Common myeloid progenitor, CD34-positive (primary cell): ENCODE results near the gene HADHA.

ENCODE experiments used
- CTCF ChIA-PET: fragments of 350-600 bp; sonication (Branson Sonifier 250); formaldehyde crosslinking; loops from one replicate; lab custom pipeline; 2021; ENCODE audit warnings: antibody characterized with exemption; lab: Charles Lee
- POLR2A ChIA-PET: fragments of 350-600 bp; sonication (Branson Sonifier 250); formaldehyde crosslinking; loops from one replicate; lab custom pipeline; 2021; ENCODE audit warnings: antibody characterized with exemption; lab: Charles Lee
- DNase-seq, 3 donors: peaks; one replicate each; pipeline versions ENCODE4 v3.0.0 to v3.0.0-alpha.2; 2013
- H3K27ac ChIP-seq, 2 experiments: 1 replicate in 1 of 2; 2 replicates in 1 of 2; pipeline ENCODE4 v1.7.0; 2013; ENCODE audit warnings: inconsistent platforms in 2 of 2, low read length in 2 of 2, mild to moderate bottlenecking in 2 of 2, low read depth in 1 of 2, moderate library complexity in 1 of 2; ENCODE audit not compliant: severe bottlenecking in 2 of 2, insufficient read depth in 1 of 2, poor library complexity in 1 of 2
- H3K27me3 ChIP-seq, 5 experiments: replicated peaks in 2 of 5; 1 replicate in 3 of 5; 2 replicates in 2 of 5; pipeline versions ENCODE4 v1.6.1 to v1.7.0; 2013; ENCODE audit warnings: low read length in 4 of 5, mild to moderate bottlenecking in 2 of 5, moderate library complexity in 2 of 5, inconsistent platforms in 1 of 5; ENCODE audit not compliant: insufficient read depth in 5 of 5, control insufficient read depth in 4 of 5
- H3K36me3 ChIP-seq, 4 experiments: 1 replicate in 2 of 4; 2 replicates in 2 of 4; pipeline versions ENCODE4 v1.6.1 to v1.7.0; 2013; ENCODE audit warnings: low read length in 3 of 4, control low read depth in 1 of 4, mild to moderate bottlenecking in 1 of 4; ENCODE audit not compliant: control insufficient read depth in 4 of 4, insufficient read depth in 4 of 4
- H3K4me1 ChIP-seq, 4 experiments: 1 replicate in 3 of 4; 2 replicates in 1 of 4; pipeline versions ENCODE4 v1.6.1 to v1.7.1; 2013; ENCODE audit warnings: low read length in 3 of 4, mild to moderate bottlenecking in 3 of 4, control low read depth in 1 of 4, inconsistent platforms in 1 of 4, moderate library complexity in 1 of 4; ENCODE audit not compliant: control insufficient read depth in 4 of 4, insufficient read depth in 4 of 4; ENCODE audit errors: control extremely low read depth in 1 of 4
- H3K4me3 ChIP-seq, 7 experiments: 1 replicate in 4 of 7; 2 replicates in 3 of 7; pipeline versions ENCODE4 v1.5.1 to v1.7.0; 2013; ENCODE audit warnings: mild to moderate bottlenecking in 7 of 7, low read length in 6 of 7, moderate library complexity in 6 of 7, inconsistent platforms in 2 of 7, low read depth in 2 of 7, control low read depth in 1 of 7; ENCODE audit not compliant: insufficient read depth in 4 of 7, control insufficient read depth in 1 of 7; ENCODE audit errors: extremely low read depth in 1 of 7
- H3K9me3 ChIP-seq, 5 experiments: 1 replicate in 4 of 5; 2 replicates in 1 of 5; pipeline versions ENCODE4 v1.6.1 to v1.7.1; 2013; ENCODE audit warnings: low read length in 4 of 5, mild to moderate bottlenecking in 2 of 5, inconsistent platforms in 1 of 5, low read depth in 1 of 5, moderate library complexity in 1 of 5; ENCODE audit not compliant: control insufficient read depth in 4 of 5, insufficient read depth in 2 of 5; ENCODE audit errors: control extremely low read depth in 1 of 5
- WGBS: methylation state at CpG from one replicate; pipeline ENCODE4 v1.1.5; 2013; ENCODE audit not compliant: insufficient coverage; 5-methylcytosine and 5-hydroxymethylcytosine counted together

Gene HADHA

GRCh38 chr2:26189123-26189522 is 55.3 kb downstream of the HADHA start:
- Histone ChIP-seq H3K27ac (no peak overlapping the region), H3K4me1 (peaks cover 0 to 12% (median 10%) of the 10 kb centered on the region in 4 experiments), H3K36me3 (peaks cover 5 to 39% (median 26%) of the 10 kb centered on the region in 4 experiments), H3K27me3 (peaks cover 0 to 6% (median 0%) of the 10 kb centered on the region in 5 experiments), H3K4me3 (no peak overlapping the region), H3K9me3 (no peaks in the 10 kb centered on the region)
- ChIA-PET POLR2A (no interaction called here), CTCF (interaction anchor here (1.8 to 2.4 kb wide), 2 partner anchors 11 to 17 kb away, joined by 5 to 6 read pairs; no protein-coding TSS in a partner anchor)
- 95% methylated on average over 3 of the region's 4 CpGs for WGBS
- DNase-seq, result no peak

GRCh38 chr2:26187537-26188104 is 56.8 kb downstream of the HADHA start:
- Histone ChIP-seq H3K4me3 (no peak overlapping the region), H3K27me3 (peaks cover 0 to 13% (median 6%) of the 10 kb centered on the region in 5 experiments), H3K36me3 (peaks cover 3 to 25% (median 14%) of the 10 kb centered on the region in 4 experiments), H3K9me3 (no peaks in the 10 kb centered on the region), H3K27ac (no peak overlapping the region), H3K4me1 (peaks cover 0 to 14% (median 11%) of the 10 kb centered on the region in 4 experiments)
- WGBS, result 97% methylated on average over 16 of the region's 16 CpGs
- ChIA-PET POLR2A (no interaction called here), CTCF (interaction anchor here (0.9 to 2.4 kb wide), 3 partner anchors 11 to 16 kb away, joined by 3 to 6 read pairs (median 5); no protein-coding TSS in a partner anchor)
- DNase-seq, result no peak

- ChIA-PET POLR2A (no interaction called here), CTCF (interaction anchor here (1.4 kb wide), 2 partner anchors 14 to 168 kb away, joined by 3 to 5 read pairs; no protein-coding TSS in a partner anchor)
- Histone ChIP-seq H3K27me3 (peaks cover 0 to 13% (median 6%) of the 10 kb centered on the region in 5 experiments), H3K36me3 (peaks cover 3 to 22% (median 12%) of the 10 kb centered on the region in 4 experiments), H3K9me3 (no peaks in the 10 kb centered on the region), H3K4me3 (no peak overlapping the region), H3K4me1 (peaks cover 0 to 14% (median 11%) of the 10 kb centered on the region in 4 experiments), H3K27ac (no peak overlapping the region)
- DNase-seq, result no peak
- WGBS, result 97% methylated on average over 11 of the region's 15 CpGs
Observed at GRCh38 chr2:26187114-26187513, 57.3 kb downstream of the HADHA start.

GRCh38 chr2:26185954-26186770 is 58.3 kb downstream of the HADHA start:
- no peak overlapping the region for H3K27ac ChIP-seq
- WGBS, result 87% methylated on average over 8 of the region's 16 CpGs
- no peak overlapping the region for H3K4me3 ChIP-seq
- H3K36me3 ChIP-seq, result peaks cover 0 to 13% (median 6%) of the 10 kb centered on the region in 4 experiments
- H3K9me3 ChIP-seq, result no peaks in the 10 kb centered on the region
- H3K4me1 ChIP-seq, result peaks cover 0 to 14% (median 11%) of the 10 kb centered on the region in 4 experiments
- ChIA-PET CTCF (interaction anchor here (1.1 to 1.4 kb wide), 3 partner anchors 15 to 234 kb away, joined by 3 to 5 read pairs (median 3); no protein-coding TSS in a partner anchor), POLR2A (no interaction called here)
- no peak for DNase-seq
- H3K27me3 ChIP-seq, result peaks cover 0 to 14% (median 6%) of the 10 kb centered on the region in 5 experiments

GRCh38 chr2:26185304-26185928 is 59.0 kb downstream of the HADHA start:
- Histone ChIP-seq H3K27ac (no peak overlapping the region), H3K4me3 (peak overlapping the region in 6 of 7 experiments; percentile 36 to 72 (median 48)), H3K36me3 (peaks cover 0 to 5% (median 1%) of the 10 kb centered on the region in 4 experiments), H3K4me1 (peaks cover 0 to 14% (median 11%) of the 10 kb centered on the region in 4 experiments), H3K9me3 (no peaks in the 10 kb centered on the region), H3K27me3 (peaks cover 0 to 17% (median 9%) of the 10 kb centered on the region in 5 experiments)
- WGBS, result 64% methylated on average over 15 of the region's 20 CpGs
- CTCF ChIA-PET, result interaction anchor here (1.0 to 2.6 kb wide), 7 partner anchors 10 to 233 kb away, joined by 3 to 23 read pairs (median 4); no protein-coding TSS in a partner anchor
- peak in 2 of 3 donors; percentile 31 to 35 for DNase-seq
- POLR2A ChIA-PET, result no interaction called here

- Histone ChIP-seq H3K36me3 (no peaks in the 10 kb centered on the region), H3K4me3 (peak overlapping the region in 6 of 7 experiments; percentile 36 to 72 (median 55)), H3K27ac (no peak overlapping the region), H3K9me3 (no peaks in the 10 kb centered on the region), H3K4me1 (peaks cover 0 to 14% (median 11%) of the 10 kb centered on the region in 4 experiments), H3K27me3 (peaks cover 0 to 23% (median 9%) of the 10 kb centered on the region in 5 experiments)
- DNase-seq, result peak; percentile 86 to 94 (median 93)
- ChIA-PET POLR2A (no interaction called here), CTCF (interaction anchor here (1.0 to 2.6 kb wide), 8 partner anchors 10 to 79 kb away, joined by 3 to 23 read pairs (median 4); no protein-coding TSS in a partner anchor)
- WGBS, result 3% methylated on average over 110 of the region's 114 CpGs
Observed at GRCh38 chr2:26184555-26185303, 59.7 kb downstream of the HADHA start.
